IPS-NIHi7 (cell line): ENCODE measurements around the gene ANKLE1.
"Not testable (repeated sequence)": the region's sequence is repeated elsewhere in the genome, so short reads cannot be mapped to it uniquely, and the experiment has no call there.

ENCODE experiments used
- DNase-seq: peaks from one replicate; pipeline ENCODE4 v3.0.0; 2012; ENCODE audit warnings: mixed read lengths; ENCODE audit errors: extremely low spot score

ANKLE1 gene

DNA sequence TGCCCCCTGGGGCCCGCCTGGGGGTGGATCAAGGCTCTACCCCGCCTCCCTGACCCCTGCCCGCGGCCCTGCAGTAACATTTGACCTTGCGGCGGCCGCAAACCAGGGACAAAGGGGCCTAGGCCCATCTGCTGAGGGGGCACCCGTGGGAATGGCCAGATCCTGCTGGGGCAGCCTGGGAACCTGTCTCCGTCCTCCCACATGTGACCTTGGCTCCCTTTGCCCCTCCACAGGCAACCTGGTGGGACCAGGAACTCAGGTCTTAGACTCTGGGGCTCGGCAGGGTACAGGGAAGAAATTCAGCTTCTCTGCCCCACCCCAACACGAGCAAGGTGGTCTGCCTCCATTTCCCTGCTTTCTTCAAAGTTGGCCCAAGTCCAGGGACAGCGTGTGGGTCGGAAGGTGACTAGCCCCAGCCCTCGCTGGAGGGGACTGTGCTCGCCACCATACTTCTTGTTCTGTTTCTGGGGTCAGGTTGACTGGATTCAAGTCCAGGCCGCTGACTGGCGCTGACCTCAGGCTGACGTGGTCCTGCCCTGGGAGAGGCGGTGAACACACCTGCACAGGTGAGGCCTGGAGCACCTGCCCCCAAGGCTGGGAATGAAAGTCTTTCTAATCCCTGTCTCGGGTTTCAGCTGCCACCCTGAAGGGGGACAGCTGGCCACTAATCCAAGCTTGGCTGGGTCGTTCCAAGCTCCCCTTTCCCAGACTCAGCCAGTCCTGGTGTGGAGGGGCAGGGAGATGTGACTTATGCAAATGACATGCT is 33.5 kb upstream of the ANKLE1 start:
- DNase-seq = peak; percentile 66

DNA sequence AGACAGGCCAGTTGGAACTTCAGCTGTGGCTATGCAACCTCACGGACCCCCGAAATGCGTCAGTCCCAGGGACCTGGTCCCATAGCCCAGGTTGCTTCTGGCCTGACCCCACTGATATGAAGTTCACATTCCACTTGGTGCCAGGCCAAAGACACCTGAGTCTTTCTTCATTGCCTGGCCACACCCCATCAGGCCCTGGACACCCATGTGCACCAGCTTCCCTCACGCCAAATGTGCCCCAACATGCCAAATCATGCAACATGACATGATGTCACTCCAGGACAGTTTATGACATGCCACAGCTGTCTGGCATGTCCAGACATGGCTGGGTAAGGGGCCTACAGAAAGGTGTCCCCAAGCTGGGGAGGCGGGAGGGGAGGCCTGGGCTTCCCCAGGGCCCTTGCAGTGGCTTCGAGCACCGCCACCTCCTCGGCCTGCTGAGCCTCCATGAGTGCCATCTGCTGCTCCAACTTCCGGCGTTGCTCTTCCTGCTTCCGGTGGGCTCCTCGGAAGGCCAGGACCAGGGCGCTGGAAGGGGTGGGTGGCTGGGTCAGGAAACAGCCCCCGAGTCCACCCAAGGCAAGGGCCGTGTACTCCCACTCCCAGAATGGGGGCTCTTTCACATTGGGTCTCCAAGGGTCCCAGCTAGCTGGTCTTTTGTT is 31.7 kb upstream of the ANKLE1 start:
- no peak for DNase-seq

DNA sequence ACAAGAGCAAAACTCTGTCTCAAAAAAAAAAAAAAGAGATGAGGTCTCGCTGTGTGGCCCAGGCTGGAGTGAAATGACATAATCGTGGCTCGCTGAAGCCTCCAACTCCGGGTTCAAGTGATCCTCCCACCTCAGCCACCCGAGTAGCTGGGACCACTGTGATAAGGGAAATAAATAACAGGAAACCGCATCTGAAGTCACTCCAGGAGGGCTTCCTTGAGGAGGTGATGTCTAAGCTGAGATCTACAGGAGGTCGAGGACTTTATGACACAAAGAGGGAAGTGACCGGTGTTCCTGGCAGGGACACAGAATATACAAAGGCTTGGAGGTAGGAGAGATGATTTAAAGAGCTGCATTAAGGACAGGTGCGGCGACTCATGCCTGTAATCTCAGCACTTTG is 27.1 kb upstream of the ANKLE1 start:
- no peak for DNase-seq

- no peak for DNase-seq
These were observed 26.5 kb upstream of the ANKLE1 start for GRCh38 chr19:17255150-17255621.

DNA sequence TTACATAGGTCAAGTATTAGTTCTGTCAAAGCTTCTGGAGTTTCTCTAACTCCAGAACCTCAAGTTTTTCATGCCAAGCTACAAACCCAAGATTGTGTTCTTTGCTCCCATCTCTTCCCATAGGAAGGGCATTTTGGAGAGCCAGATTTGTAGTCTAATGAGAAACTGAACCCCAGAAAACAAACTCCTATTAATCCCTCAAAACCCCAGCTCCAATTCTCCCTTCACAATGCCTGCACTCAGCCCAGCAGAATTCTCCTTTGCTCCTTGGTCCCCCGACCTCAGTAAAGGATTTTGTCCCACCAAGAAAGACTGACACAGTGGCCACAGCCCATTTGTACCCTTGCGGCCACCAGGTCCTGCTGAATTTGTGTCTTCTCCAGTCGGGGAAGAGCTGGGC is 25.6 kb upstream of the ANKLE1 start:
- DNase-seq = no peak

DNA sequence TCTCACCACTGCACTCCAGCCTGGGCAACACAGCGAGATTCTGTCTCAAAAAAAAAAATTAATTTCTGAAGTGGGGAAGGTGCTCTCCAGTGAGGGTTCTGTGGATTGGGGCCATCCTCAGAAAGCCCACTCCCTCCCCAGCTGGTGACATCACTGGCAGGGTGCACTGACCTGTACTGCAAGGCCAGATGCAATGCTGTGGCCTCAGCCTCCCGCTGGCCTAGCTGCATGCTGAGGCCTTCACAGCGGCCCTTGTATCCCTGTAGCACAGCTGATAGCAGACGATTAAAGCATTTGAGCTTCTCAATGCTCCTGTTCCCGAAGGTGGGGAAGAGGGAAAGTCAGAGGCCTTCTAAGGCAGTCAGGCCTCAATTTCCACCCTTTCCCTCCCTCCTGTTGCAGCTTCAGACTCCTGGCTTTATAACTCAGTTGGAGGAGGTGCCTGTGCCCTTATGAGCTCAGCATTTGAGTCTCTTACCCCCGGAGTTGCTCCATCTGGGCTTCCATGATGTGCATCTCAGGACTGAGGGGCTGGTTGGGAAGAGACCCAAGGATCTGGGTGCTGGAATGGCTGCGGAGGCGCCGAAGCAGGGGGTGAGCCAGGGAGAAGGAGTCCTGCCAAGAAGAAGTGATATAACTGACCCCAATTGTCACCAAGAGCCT is 22.5 kb upstream of the ANKLE1 start:
- DNase-seq = no peak

GRCh38 chr19:17259934-17260333 is 21.8 kb upstream of the ANKLE1 start:
- no peak for DNase-seq

GRCh38 chr19:17260842-17261325 is 20.8 kb upstream of the ANKLE1 start:
- DNase-seq = peak; percentile 93

DNA sequence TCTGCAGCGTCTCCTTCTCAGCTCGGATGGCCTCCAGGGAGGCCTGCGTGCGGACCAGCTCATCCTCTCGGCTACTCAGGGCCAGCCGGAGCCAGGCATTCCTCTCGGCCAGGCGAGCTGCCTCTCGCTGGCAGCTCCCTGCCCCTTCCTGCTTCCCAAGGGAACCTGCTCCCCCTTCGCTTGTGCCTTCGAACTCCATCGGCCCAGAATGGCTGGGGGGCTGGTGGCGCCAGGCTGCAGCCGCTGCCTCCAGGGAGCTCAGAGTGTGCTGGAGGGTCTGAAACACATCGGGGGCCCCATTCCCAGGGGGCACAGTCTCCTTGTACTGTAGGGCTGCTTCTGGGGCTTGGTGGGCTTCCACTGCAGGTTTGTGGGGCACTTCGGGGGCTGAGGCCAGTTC is 19.1 kb upstream of the ANKLE1 start:
- DNase-seq = no peak

- DNase-seq = no peak
These were observed 17.7 kb upstream of the ANKLE1 start for GRCh38 chr19:17263712-17264640.

DNA sequence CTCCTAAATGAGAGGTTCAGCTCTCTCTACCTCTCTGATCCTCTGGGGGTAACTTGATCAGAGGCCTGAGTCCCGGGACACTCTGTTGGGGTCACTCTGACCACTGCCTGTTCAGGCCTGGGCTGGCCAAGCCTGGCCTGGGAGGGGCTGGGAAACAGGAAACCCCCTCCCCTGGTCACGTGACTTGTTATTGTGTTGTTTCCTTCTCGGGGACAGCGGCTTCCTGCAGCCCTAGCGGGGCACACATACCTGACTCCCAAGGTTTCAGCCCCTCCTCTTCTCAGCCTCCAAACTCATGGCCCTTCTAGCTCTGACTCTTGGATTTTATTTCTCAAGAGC is 17.1 kb upstream of the ANKLE1 start, which contains the start of gene USHBP1:
Gene USHBP1 (minus strand): TSS at position 105 of the 339 bp plus-strand sequence. CDS start 446 bp downstream, outside the sequence.
- DNase-seq = peak; percentile 68

DNA sequence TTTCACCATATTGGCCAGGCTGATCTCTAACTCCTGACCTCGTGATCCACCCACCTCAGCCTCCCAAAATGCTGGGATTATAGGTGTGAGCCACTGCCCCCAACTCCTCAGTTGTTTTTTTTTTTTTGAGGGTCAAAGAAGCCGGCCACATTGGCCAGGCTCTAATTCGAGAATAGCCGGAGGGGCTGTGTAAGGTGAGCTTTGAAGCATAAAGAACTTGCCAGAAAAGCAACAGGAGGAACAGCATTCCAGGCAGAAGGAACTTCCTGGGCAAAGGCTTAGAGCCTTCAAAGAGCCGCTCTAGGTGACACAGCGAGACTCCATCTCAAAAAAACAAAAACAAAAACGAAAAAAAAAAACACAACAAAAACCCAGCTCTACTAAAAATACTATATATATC is 15.7 kb upstream of the ANKLE1 start:
- no peak for DNase-seq

DNA sequence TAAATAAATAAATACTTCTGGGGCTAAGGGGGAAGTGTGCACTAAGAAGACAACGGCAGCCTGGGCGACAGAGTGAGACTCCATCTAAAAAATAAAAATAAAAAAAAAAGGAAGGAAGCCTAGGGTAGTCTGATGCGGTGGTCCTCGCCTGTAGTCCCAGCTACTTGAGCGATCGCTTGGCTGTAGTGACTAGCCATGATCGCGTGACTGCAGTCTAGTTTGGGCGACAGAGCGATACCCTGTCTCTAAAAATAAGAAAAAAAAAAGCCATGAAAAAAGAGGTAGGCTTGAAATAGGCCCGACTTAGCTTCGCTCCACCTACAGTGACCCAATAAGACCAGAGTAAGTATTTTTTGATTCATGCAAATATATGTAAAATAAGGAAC is 15.1 kb upstream of the ANKLE1 start:
- no peak for DNase-seq

DNA sequence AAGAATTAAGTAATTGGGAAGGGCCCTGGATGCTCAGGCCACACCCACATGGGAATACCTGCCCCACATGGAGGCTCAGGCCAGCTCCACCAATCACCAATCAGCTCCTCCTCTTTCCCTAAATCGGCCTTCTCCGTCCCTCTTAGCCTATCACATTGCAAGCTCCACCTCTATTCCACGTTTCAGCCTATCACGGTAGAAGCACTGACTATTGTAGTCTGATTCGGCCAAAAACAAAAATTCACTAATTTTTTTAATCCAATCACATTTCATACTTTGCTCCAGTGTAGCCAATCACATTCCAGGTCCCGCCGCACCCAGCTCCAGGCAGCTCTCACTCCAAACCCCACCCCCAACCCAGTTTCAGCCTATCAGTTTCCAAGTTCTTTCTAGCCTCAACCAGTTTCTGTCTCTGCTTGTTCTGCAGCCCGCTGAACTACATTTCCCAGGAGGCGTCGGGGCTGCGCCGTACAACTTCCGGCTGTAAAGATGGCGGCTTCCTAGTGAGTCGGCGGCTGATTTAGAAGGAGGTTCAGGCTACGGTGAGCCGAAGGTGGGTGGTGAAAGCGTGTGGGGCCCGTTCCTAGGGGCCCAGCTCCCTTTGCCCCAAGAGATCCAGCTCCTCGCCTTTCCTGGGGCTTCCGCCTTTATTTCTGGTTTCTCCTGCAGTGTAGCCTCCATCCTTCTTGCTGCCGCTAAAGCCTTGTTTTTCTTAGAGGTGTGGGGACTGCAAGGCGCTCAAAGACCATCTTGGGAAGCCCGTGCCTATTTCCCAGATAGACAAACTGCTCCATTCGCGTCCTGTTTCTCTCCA is 14.5 kb upstream of the ANKLE1 start, which contains the start of gene BABAM1:
Gene BABAM1 (plus strand): TSS at position 469 of the 814 bp plus-strand sequence. CDS start 1,364 bp downstream, outside the sequence.
- DNase-seq = peak; percentile 99

GRCh38 chr19:17268754-17269153 is 12.9 kb upstream of the ANKLE1 start:
- no peak for DNase-seq

DNA sequence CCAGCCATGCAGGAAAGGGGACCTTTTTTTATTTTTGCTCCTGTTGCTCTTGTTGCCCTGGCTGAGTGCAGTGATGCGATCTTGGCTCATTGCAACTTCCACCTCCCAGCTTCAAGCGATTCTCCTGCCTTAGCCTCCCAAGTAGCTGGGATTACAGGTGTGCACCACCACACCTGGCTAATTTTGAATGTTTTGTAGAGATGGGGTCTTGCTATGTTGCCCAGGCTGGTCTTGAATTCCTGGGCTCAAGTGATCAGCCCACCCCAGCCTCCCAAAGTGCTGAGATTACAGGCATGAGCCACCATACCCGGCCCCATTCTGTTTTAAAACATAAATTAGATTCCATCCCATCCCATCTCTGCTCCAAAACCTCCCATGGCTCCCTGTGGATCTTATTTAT is 6.8 kb upstream of the ANKLE1 start:
- not testable (repeated sequence) for DNase-seq

DNA sequence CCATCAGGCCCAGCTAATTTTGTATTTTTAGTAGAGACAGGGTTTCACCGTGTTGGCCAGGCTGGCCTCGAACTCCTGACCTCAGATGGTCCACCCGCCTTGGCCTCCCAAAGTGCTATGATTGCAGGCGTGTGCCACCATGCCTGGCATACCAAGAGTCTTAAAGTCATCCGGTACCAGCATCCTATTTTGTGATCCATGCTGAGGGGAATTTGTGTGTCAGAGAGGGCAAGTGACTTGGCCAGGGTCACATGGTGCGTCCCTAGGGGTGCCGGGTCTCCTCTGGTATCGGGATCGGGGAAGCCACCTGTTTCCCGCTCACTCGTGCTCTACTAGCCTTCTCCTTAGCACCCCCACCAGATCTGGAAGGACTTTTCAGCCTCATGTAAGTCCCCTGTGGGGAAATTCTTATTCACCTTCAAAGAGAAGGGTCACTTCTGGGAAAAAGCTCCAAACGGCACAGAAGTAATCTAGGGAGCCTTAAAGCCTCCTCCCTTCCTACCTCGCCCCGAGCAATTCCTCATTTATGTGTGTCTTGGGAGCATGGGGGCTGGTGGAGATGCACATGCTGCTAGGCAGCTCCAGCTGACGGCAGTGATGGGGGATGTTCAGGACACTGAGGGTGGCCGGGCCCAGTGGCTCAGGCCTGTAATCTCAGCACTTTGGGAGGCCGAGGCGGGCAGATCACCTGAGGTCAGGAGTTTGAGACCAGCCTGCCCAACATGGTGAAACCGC is 6.1 kb upstream of the ANKLE1 start:
- DNase-seq = no peak

DNA sequence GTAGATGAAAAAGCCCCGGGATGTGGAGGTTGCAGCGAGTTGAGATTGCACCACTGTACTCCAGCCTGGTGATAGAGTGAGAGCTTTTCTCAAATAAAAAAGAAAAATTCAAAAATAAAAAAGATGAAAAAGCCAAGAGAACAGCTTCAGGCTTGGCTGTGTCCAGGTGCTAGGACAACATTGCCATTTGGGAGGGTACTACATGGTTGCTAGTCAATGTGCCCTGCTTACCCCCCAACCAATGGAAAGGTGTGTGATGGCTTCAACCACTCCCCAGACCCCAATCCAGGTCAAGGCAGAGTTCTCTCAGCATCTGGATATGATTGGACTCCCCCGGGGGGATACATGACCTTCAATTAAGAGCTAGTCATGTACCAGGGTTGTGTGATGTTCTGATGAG is 2.3 kb upstream of the ANKLE1 start:
- DNase-seq = no peak

GRCh38 chr19:17282488-17283125 is 906 bp downstream of the ANKLE1 start:
- DNase-seq = peak; percentile 92
